ENCODE measurements around the gene PDE4C. TPM values are rescaled to one million over a fixed set of nuclear protein-coding genes. Genes with fewer than 3 reads are reported as not detected.

PDE4C gene
- total and polyA plus RNA-seq, 9 of the 15 experiments (the other 6 are each of a cell fraction or from before 2014, with no cell fraction given) = 0.04 to 0.91 (median 0.20) TPM; not detected in 1

DNA sequence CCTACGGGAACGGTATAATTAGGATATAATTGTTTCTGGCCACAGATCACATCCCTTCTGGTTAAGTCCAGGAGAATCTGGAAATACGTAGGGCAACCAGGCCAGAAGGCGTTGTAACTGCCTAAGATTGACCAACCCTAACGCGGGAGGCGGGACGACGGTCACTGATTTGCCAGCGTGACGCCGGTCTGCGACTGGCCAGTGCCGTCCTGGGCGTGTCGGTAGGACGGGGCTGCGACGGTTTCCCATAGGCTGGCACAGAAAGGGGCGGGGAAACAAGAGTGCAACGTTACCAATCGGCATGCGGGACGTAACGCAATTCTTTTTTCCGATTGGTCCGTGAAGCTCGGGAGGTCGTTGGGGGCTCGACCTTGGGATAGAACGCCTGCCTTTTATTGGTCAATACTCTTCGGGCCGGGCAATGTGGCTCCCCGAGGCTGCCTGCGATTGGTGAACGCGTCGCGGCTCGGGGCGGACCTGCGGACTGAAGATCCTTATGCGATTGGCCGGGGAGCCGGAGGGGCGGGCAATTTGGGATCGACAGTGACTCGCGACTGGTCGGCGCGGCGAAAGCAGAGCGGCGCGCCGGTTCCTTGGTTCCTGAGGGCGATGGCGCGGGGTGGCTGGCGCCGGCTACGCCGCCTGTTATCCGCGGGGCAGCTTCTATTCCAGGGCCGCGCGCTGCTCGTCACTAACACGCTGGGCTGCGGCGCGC, 33.4 kb downstream of the PDE4C start, which contains the start of gene MPV17L2 (continued):
- TF ChIP-seq, protein P1, sequence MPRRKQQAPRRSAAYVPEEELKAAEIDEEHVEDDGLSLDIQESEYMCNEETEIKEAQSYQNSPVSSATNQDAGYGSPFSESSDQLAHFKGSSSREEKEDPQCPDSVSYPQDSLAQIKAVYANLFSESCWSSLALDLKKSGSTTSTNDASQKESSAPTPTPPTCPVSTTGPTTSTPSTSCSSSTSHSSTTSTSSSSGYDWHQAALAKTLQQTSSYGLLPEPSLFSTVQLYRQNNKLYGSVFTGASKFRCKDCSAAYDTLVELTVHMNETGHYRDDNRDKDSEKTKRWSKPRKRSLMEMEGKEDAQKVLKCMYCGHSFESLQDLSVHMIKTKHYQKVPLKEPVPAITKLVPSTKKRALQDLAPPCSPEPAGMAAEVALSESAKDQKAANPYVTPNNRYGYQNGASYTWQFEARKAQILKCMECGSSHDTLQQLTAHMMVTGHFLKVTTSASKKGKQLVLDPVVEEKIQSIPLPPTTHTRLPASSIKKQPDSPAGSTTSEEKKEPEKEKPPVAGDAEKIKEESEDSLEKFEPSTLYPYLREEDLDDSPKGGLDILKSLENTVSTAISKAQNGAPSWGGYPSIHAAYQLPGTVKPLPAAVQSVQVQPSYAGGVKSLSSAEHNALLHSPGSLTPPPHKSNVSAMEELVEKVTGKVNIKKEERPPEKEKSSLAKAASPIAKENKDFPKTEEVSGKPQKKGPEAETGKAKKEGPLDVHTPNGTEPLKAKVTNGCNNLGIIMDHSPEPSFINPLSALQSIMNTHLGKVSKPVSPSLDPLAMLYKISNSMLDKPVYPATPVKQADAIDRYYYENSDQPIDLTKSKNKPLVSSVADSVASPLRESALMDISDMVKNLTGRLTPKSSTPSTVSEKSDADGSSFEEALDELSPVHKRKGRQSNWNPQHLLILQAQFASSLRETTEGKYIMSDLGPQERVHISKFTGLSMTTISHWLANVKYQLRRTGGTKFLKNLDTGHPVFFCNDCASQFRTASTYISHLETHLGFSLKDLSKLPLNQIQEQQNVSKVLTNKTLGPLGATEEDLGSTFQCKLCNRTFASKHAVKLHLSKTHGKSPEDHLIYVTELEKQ (CRISPR knock-in tag; IDR thresholded peaks at IDR 0.05) = no peak
- no peak for TF ChIP-seq SNAPC5 (CRISPR knock-in tag; IDR thresholded peaks at IDR 0.05)
- no peak for TF ChIP-seq SMARCB1 (IDR thresholded peaks at IDR 0.05; ENCODE audit: insufficient read length, low read depth)
- TF ChIP-seq POU5F1 (IDR thresholded peaks at IDR 0.05; ENCODE audit: borderline replicate concordance, low read depth, low read length, partially characterized antibody) = no peak
- TF ChIP-seq, protein P2, sequence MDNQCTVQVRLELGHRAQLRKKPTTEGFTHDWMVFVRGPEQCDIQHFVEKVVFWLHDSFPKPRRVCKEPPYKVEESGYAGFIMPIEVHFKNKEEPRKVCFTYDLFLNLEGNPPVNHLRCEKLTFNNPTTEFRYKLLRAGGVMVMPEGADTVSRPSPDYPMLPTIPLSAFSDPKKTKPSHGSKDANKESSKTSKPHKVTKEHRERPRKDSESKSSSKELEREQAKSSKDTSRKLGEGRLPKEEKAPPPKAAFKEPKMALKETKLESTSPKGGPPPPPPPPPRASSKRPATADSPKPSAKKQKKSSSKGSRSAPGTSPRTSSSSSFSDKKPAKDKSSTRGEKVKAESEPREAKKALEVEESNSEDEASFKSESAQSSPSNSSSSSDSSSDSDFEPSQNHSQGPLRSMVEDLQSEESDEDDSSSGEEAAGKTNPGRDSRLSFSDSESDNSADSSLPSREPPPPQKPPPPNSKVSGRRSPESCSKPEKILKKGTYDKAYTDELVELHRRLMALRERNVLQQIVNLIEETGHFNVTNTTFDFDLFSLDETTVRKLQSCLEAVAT (IDR thresholded peaks at IDR 0.05) = peak in 1 of 2 experiments; percentile 93; a peak in 1 of 4 replicates
- TF ChIP-seq PHF21A (IDR thresholded peaks at IDR 0.05; ENCODE audit: borderline replicate concordance, low read depth) = peak; percentile 78; the same call in 1 of the 2 replicates
- TF ChIP-seq ZNF583 (CRISPR knock-in tag; IDR thresholded peaks at IDR 0.05) = no peak
- TF ChIP-seq C11orf30 (IDR thresholded peaks at IDR 0.05; ENCODE audit: low read depth) = peak; percentile 70; the same call in 1 of the 2 replicates
- TF ChIP-seq RFX7 (CRISPR knock-in tag; IDR thresholded peaks at IDR 0.05) = no peak
- no peak for TF ChIP-seq SMC3 (conservative IDR thresholded peaks at IDR 0.05; ENCODE audit: insufficient read depth, low read depth, low read length)
- TF ChIP-seq ZNF668 (CRISPR knock-in tag; IDR thresholded peaks at IDR 0.05) = no peak
- TF ChIP-seq CBFA2T3 (IDR thresholded peaks at IDR 0.05) = no peak
- no peak for TF ChIP-seq TGIF2 (CRISPR knock-in tag; IDR thresholded peaks at IDR 0.05)
- no peak for TF ChIP-seq ZFP1 (CRISPR knock-in tag; IDR thresholded peaks at IDR 0.05)
- no peak for TF ChIP-seq EGR1 (conservative IDR thresholded peaks at IDR 0.05)
- no peak for TF ChIP-seq TARDBP (IDR thresholded peaks at IDR 0.05)
- TF ChIP-seq NFIX (CRISPR knock-in tag; IDR thresholded peaks at IDR 0.05; ENCODE audit: low read depth) = no peak
- no peak for TF ChIP-seq RBM15 (IDR thresholded peaks at IDR 0.05; ENCODE audit: insufficient read depth, low read length)
- TF ChIP-seq ZNF551 (CRISPR knock-in tag; IDR thresholded peaks at IDR 0.05) = no peak
- peak; percentile 87 for TF ChIP-seq VEZF1 (CRISPR knock-in tag; IDR thresholded peaks at IDR 0.05)
- TF ChIP-seq ZZZ3 (IDR thresholded peaks at IDR 0.05) = no peak
- TF ChIP-seq SETDB1 (IDR thresholded peaks at IDR 0.05; ENCODE audit: low read length) = no peak
- no peak for TF ChIP-seq ZNF224 (CRISPR knock-in tag; IDR thresholded peaks at IDR 0.05)
- TF ChIP-seq KAT7 (CRISPR knock-in tag; IDR thresholded peaks at IDR 0.05; ENCODE audit: borderline replicate concordance) = no peak
- no peak for TF ChIP-seq TRIM28 (IDR thresholded peaks at IDR 0.05)
